Measurements from ENCODE around the gene ZP4. TPM values are rescaled to one million over a fixed set of nuclear protein-coding genes. Genes with fewer than 3 reads are reported as not detected.
A peak's percentile ranks its signal among the peaks of the same experiment; 100 is the strongest.

The ZP4 gene, protein sequence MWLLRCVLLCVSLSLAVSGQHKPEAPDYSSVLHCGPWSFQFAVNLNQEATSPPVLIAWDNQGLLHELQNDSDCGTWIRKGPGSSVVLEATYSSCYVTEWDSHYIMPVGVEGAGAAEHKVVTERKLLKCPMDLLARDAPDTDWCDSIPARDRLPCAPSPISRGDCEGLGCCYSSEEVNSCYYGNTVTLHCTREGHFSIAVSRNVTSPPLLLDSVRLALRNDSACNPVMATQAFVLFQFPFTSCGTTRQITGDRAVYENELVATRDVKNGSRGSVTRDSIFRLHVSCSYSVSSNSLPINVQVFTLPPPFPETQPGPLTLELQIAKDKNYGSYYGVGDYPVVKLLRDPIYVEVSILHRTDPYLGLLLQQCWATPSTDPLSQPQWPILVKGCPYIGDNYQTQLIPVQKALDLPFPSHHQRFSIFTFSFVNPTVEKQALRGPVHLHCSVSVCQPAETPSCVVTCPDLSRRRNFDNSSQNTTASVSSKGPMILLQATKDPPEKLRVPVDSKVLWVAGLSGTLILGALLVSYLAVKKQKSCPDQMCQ
- total RNA-seq (2021) (not detected in 2 replicates), Bru-seq, nascent RNA (not detected), BruChase-seq, experiment 1, labeled RNA remaining after a 2-hour chase (not detected), BruChase-seq, experiment 2, labeled RNA remaining after a 6-hour chase (not detected)
- long read RNA-seq = 0 reads

GRCh38 chr1:237890822-237891221, at the start of gene ZP4:
TSS of gene ZP4 (minus strand) at chr1:237890922. CDS start at chr1:237890635, 287 bp downstream.
- no TSS peak for BruUV-seq (replicated peaks)
- ChIA-PET POLR2A (ENCODE audit: low non-redundant PET) (no interaction called here), CTCF (no interaction called here)
- Histone ChIP-seq H3K9me3 (ENCODE audit: low read depth, low read length, poor library complexity, severe bottlenecking) (no peaks in the 10 kb centered on the region), H3K4me3 (ENCODE audit: low read depth, low read length, poor library complexity, severe bottlenecking) (no peak within 1 kb of the TSS), H3K27me3 (replicated peaks; ENCODE audit: insufficient read depth, low read depth, low read length, poor library complexity) (no peaks in the 10 kb centered on the region), H3K27ac (ENCODE audit: low read depth, low read length, poor library complexity, severe bottlenecking) (no peak within 1 kb of the TSS), H3K36me3 (ENCODE audit: insufficient read depth, low read length, poor library complexity, severe bottlenecking) (no peaks in the 10 kb centered on the region), H3K4me1 (ENCODE audit: insufficient read depth, low read length, poor library complexity, severe bottlenecking) (no peaks in the 10 kb centered on the region)
- TF ChIP-seq EZH2 (IDR thresholded peaks at IDR 0.05; ENCODE audit: borderline replicate concordance, low read depth, low read length, poor library complexity, severe bottlenecking) = no peak
- intact Hi-C loops (cut with micrococcal nuclease; ENCODE audit: unreplicated experiment) = no loop called here
- DNase-seq (ENCODE audit: low spot score) = no peak

DNA sequence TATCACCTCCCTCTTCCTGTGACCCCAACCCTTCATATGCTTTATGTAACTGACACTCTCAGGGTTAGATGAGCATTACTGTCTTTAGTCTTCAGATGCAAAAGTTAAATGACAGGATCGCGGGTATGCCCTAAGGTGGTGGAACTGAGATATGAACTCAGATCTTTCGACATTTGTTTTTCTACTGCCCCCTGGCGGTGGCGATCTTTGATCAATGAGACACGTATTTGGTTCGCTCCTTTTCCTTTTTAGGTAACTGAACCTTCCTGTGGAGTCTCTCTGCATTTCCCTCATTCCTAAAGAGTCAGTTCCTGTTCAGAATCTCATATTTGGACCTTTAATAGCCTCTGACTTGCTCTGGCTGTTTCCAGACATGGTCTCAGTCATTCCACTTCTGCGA, 47.8 kb upstream of the ZP4 start:
- no peak overlapping the region for H3K27ac ChIP-seq (ENCODE audit: low read depth, low read length, poor library complexity, severe bottlenecking)
- TF ChIP-seq, protein P1, sequence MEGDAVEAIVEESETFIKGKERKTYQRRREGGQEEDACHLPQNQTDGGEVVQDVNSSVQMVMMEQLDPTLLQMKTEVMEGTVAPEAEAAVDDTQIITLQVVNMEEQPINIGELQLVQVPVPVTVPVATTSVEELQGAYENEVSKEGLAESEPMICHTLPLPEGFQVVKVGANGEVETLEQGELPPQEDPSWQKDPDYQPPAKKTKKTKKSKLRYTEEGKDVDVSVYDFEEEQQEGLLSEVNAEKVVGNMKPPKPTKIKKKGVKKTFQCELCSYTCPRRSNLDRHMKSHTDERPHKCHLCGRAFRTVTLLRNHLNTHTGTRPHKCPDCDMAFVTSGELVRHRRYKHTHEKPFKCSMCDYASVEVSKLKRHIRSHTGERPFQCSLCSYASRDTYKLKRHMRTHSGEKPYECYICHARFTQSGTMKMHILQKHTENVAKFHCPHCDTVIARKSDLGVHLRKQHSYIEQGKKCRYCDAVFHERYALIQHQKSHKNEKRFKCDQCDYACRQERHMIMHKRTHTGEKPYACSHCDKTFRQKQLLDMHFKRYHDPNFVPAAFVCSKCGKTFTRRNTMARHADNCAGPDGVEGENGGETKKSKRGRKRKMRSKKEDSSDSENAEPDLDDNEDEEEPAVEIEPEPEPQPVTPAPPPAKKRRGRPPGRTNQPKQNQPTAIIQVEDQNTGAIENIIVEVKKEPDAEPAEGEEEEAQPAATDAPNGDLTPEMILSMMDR (conservative IDR thresholded peaks at IDR 0.05; ENCODE audit: low read depth, low read length) = 0 out of 2 replicates have a peak, but pooled peaks have one; percentile 10
- no peak for TF ChIP-seq EZH2 (IDR thresholded peaks at IDR 0.05; ENCODE audit: borderline replicate concordance, low read depth, low read length, poor library complexity, severe bottlenecking)
- POLR2A ChIA-PET (ENCODE audit: low non-redundant PET) = no interaction called here
- H3K4me3 ChIP-seq (ENCODE audit: low read depth, low read length, poor library complexity, severe bottlenecking) = no peak overlapping the region
- CTCF ChIA-PET = no interaction called here
- intact Hi-C loops (cut with micrococcal nuclease; ENCODE audit: unreplicated experiment) = no loop called here
- no peaks in the 10 kb centered on the region for H3K27me3 ChIP-seq (replicated peaks; ENCODE audit: insufficient read depth, low read depth, low read length, poor library complexity)
- DNase-seq (ENCODE audit: low spot score) = peak; percentile 1
- no peaks in the 10 kb centered on the region for H3K9me3 ChIP-seq (ENCODE audit: low read depth, low read length, poor library complexity, severe bottlenecking)
- BruUV-seq (replicated peaks) = no TSS peak
- H3K4me1 ChIP-seq (ENCODE audit: insufficient read depth, low read length, poor library complexity, severe bottlenecking) = no peaks in the 10 kb centered on the region
- no peaks in the 10 kb centered on the region for H3K36me3 ChIP-seq (ENCODE audit: insufficient read depth, low read length, poor library complexity, severe bottlenecking)

DNA sequence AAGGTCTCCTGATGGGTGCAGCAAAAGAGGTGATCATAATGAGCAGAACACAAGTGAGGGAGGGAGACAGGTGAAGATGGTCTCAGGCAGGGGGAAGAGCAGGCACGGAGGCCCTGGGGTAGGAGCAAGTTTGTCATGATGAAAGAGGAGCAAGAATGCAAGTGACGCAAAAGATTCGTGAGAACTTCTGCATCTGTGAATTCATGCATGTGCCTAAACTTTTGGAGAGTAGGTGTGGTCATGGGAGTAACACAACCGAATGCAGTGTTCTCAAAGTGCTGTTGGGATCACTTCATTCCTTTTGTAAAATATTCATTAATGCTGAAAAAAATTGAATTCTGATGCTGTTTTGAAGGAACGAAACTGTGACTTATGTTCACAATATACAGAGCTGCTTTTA, 47.3 kb upstream of the ZP4 start:
- no peak for TF ChIP-seq EZH2 (IDR thresholded peaks at IDR 0.05; ENCODE audit: borderline replicate concordance, low read depth, low read length, poor library complexity, severe bottlenecking)
- TF ChIP-seq, protein P1 (conservative IDR thresholded peaks at IDR 0.05; ENCODE audit: low read depth, low read length) = no peak
- CTCF ChIA-PET = no interaction called here

More for the DNA sequence above, 47.3 kb upstream of the ZP4 start:
- H3K36me3 ChIP-seq (ENCODE audit: insufficient read depth, low read length, poor library complexity, severe bottlenecking) = no peaks in the 10 kb centered on the region
- H3K4me3 ChIP-seq (ENCODE audit: low read depth, low read length, poor library complexity, severe bottlenecking) = no peak overlapping the region
- no peak overlapping the region for H3K27ac ChIP-seq (ENCODE audit: low read depth, low read length, poor library complexity, severe bottlenecking)
- intact Hi-C loops (cut with micrococcal nuclease; ENCODE audit: unreplicated experiment) = no loop called here
- no peak for DNase-seq (ENCODE audit: low spot score)
- POLR2A ChIA-PET (ENCODE audit: low non-redundant PET) = no interaction called here
- H3K27me3 ChIP-seq (replicated peaks; ENCODE audit: insufficient read depth, low read depth, low read length, poor library complexity) = no peaks in the 10 kb centered on the region
- H3K4me1 ChIP-seq (ENCODE audit: insufficient read depth, low read length, poor library complexity, severe bottlenecking) = no peaks in the 10 kb centered on the region
- BruUV-seq (replicated peaks) = no TSS peak
- H3K9me3 ChIP-seq (ENCODE audit: low read depth, low read length, poor library complexity, severe bottlenecking) = no peaks in the 10 kb centered on the region

Measured in A673 (cell line).